GM21515 (cell line): ENCODE measurements around the gene SLCO1A2.
A peak's percentile ranks its signal among the peaks of the same experiment; 100 is the strongest.

Source experiments
- ATAC-seq: cut with Tn5 transposase; IDR thresholded peaks from one replicate; pipeline ENCODE4 v1.9.1; 2021; ENCODE audit not compliant: unreplicated experiment

The SLCO1A2 gene

GRCh38 chr12:21330682-21331253, 3.9 kb downstream of the SLCO1A2 start:
- no peak for ATAC-seq

GRCh38 chr12:21328578-21328977, 6.1 kb downstream of the SLCO1A2 start:
- ATAC-seq, result no peak

- no peak for ATAC-seq
Observed at GRCh38 chr12:21324551-21324950, 10.2 kb downstream of the SLCO1A2 start.

- ATAC-seq, result no peak
Observed at GRCh38 chr12:21323736-21324135, 11.0 kb downstream of the SLCO1A2 start.

- ATAC-seq, result no peak
Observed at GRCh38 chr12:21308785-21309184, 25.9 kb downstream of the SLCO1A2 start.

- no peak for ATAC-seq
Observed at GRCh38 chr12:21305661-21306060, 29.1 kb downstream of the SLCO1A2 start.

GRCh38 chr12:21300632-21301031, 34.1 kb downstream of the SLCO1A2 start:
- ATAC-seq, result no peak

- peak; percentile 76 for ATAC-seq
Observed at GRCh38 chr12:21296751-21297406, 37.8 kb downstream of the SLCO1A2 start.

- ATAC-seq, result peak; percentile 28
Observed at GRCh38 chr12:21296348-21296747, 38.4 kb downstream of the SLCO1A2 start.

- no peak for ATAC-seq
Observed at GRCh38 chr12:21294176-21294575, 40.5 kb downstream of the SLCO1A2 start.

GRCh38 chr12:21292111-21292510, 42.6 kb downstream of the SLCO1A2 start:
- ATAC-seq, result no peak

GRCh38 chr12:21289698-21290097, 45.0 kb downstream of the SLCO1A2 start:
- ATAC-seq, result no peak

GRCh38 chr12:21276826-21277225, 57.9 kb downstream of the SLCO1A2 start:
- no peak for ATAC-seq

GRCh38 chr12:21265932-21266331, 68.8 kb downstream of the SLCO1A2 start:
- no peak for ATAC-seq

- no peak for ATAC-seq
Observed at GRCh38 chr12:21264232-21264631, 70.5 kb downstream of the SLCO1A2 start.

GRCh38 chr12:21257172-21257571, 77.5 kb downstream of the SLCO1A2 start:
- ATAC-seq, result no peak

GRCh38 chr12:21252070-21252469, 82.6 kb downstream of the SLCO1A2 start:
- no peak for ATAC-seq

GRCh38 chr12:21248679-21249078, 86.0 kb downstream of the SLCO1A2 start:
- no peak for ATAC-seq

GRCh38 chr12:21239866-21240265, 94.9 kb downstream of the SLCO1A2 start:
- no peak for ATAC-seq

- ATAC-seq, result no peak
Observed at GRCh38 chr12:21234395-21234794, 100.3 kb downstream of the SLCO1A2 start.

- ATAC-seq, result no peak
Observed at GRCh38 chr12:21223930-21224329, 110.8 kb downstream of the SLCO1A2 start.

- ATAC-seq, result no peak
Observed at GRCh38 chr12:21221778-21222177, 112.9 kb downstream of the SLCO1A2 start.

- ATAC-seq, result no peak
Observed at GRCh38 chr12:21221072-21221471, 113.6 kb downstream of the SLCO1A2 start.
